GM23338 (cell line): ENCODE data around the gene DST. TPM values are rescaled to one million over a fixed set of nuclear protein-coding genes. Genes with fewer than 3 reads are reported as not detected.

Experiments
- ATAC-seq: fragments of 200-7000 bp; cut with Tn5 transposase; 3 replicates; pipeline ENCODE4 v1.9.1; 2020
- DNase-seq: peaks from one replicate; pipeline ENCODE4 v3.0.0-alpha.2; 2015; ENCODE audit warnings: low spot score
- H2AFZ ChIP-seq: fragments of 200-600 bp; sonication (generic); 2 replicates; pipeline ENCODE4 v1.8.0; 2016; ENCODE audit warnings: antibody characterized with exemption, mild to moderate bottlenecking, moderate library complexity
- H3F3A ChIP-seq: fragments of 200-600 bp; sonication (generic); replicated peaks from 2 replicates; pipeline ENCODE4 v1.8.0; 2017; ENCODE audit warnings: antibody characterized with exemption, mixed run types, low read depth
- H3K27ac ChIP-seq: fragments of 200-600 bp; sonication (generic); 2 replicates; pipeline ENCODE4 v1.6.1; 2016; ENCODE audit warnings: low read depth
- H3K27me3 ChIP-seq: fragments of 200-600 bp; sonication (generic); 2 replicates; pipeline ENCODE4 v1.8.0; 2016; ENCODE audit warnings: mild to moderate bottlenecking, mixed run types, moderate library complexity; ENCODE audit not compliant: insufficient read depth
- H3K36me3 ChIP-seq: fragments of 200-600 bp; sonication (generic); 2 replicates; pipeline ENCODE4 v1.8.0; 2016; ENCODE audit warnings: mild to moderate bottlenecking; ENCODE audit not compliant: insufficient read depth
- H3K4me1 ChIP-seq: fragments of 200-600 bp; sonication (generic); 2 replicates; pipeline ENCODE4 v1.8.0; 2016; ENCODE audit warnings: mild to moderate bottlenecking, moderate library complexity; ENCODE audit not compliant: insufficient read depth
- H3K4me2 ChIP-seq: fragments of 200-600 bp; sonication (generic); 2 replicates; pipeline ENCODE4 v1.7.1; 2017; ENCODE audit warnings: mixed run types
- H3K4me3 ChIP-seq: fragments of 200-600 bp; sonication (generic); 2 replicates; pipeline ENCODE4 v1.6.1; 2016; ENCODE audit warnings: mixed run types
- H3K79me2 ChIP-seq: fragments of 200-600 bp; sonication (generic); replicated peaks from 2 replicates; pipeline ENCODE4 v1.8.0; 2017; ENCODE audit warnings: mild to moderate bottlenecking; ENCODE audit not compliant: insufficient read depth
- H3K9me2 ChIP-seq: fragments of 200-600 bp; sonication (generic); 2 replicates; pipeline ENCODE4 v1.8.0; 2017; ENCODE audit not compliant: insufficient read depth
- H4K20me1 ChIP-seq: fragments of 200-600 bp; sonication (generic); replicated peaks from 2 replicates; pipeline ENCODE4 v1.8.0; 2017; ENCODE audit warnings: mild to moderate bottlenecking; ENCODE audit not compliant: insufficient read depth
- H3K27ac Mint-ChIP-seq: 2 replicates; pipeline ENCODE4 v1.8.0; 2020; ENCODE audit warnings: inconsistent platforms, mild to moderate bottlenecking, moderate library complexity, mixed read lengths
- H3K27me3 Mint-ChIP-seq: 3 replicates; pipeline ENCODE4 v1.8.0; 2022; ENCODE audit warnings: low read depth, mild to moderate bottlenecking, moderate library complexity, mixed read lengths, inconsistent platforms; ENCODE audit not compliant: insufficient read depth, poor library complexity
- H3K36me3 Mint-ChIP-seq: 3 replicates; pipeline ENCODE4 v1.8.0; 2021; ENCODE audit warnings: low read depth, mild to moderate bottlenecking, inconsistent platforms, moderate library complexity, mixed read lengths
- H3K4me1 Mint-ChIP-seq: 3 replicates; pipeline ENCODE4 v1.8.0; 2020; ENCODE audit warnings: mild to moderate bottlenecking, inconsistent platforms, mixed read lengths
- H3K4me3 Mint-ChIP-seq: 3 replicates; pipeline ENCODE4 v1.8.0; 2021; ENCODE audit warnings: moderate library complexity, mild to moderate bottlenecking, inconsistent platforms, mixed read lengths
- H3K9me3 Mint-ChIP-seq: 3 replicates; pipeline ENCODE4 v1.8.0; 2020; ENCODE audit warnings: moderate library complexity, mild to moderate bottlenecking, inconsistent platforms, mixed read lengths
- CREB1 ChIP-seq: fragments of 250-450 bp; sonication (Bioruptor Pico); IDR thresholded peaks from 2 replicates; pipeline ENCODE4 v1.5.0; 2020; ENCODE audit warnings: low read depth, mild to moderate bottlenecking, moderate library complexity
- EZH2 ChIP-seq: fragments of 200-600 bp; sonication (generic); IDR thresholded peaks from one replicate; pipeline ENCODE4 v1.8.0; 2017; ENCODE audit warnings: antibody characterized with exemption, mild to moderate bottlenecking, low read depth; ENCODE audit not compliant: unreplicated experiment
- EZH2phosphoT487 ChIP-seq: fragments of 200-600 bp; sonication (generic); IDR thresholded peaks from one replicate; pipeline ENCODE4 v1.8.1; 2018; ENCODE audit warnings: antibody characterized with exemption; ENCODE audit not compliant: unreplicated experiment
- NANOG ChIP-seq: IDR thresholded peaks from 2 replicates; pipeline ENCODE4 v1.6.1; 2016; ENCODE audit warnings: antibody characterized with exemption, borderline replicate concordance
- POLR2AphosphoS5 ChIP-seq: IDR thresholded peaks from 2 replicates; pipeline ENCODE4 v1.6.1; 2016; ENCODE audit warnings: antibody characterized with exemption, low read depth
- REST ChIP-seq: IDR thresholded peaks from one replicate; pipeline ENCODE4 v1.6.1; 2018; ENCODE audit warnings: antibody characterized with exemption; ENCODE audit not compliant: unreplicated experiment
- STAT1 ChIP-seq: IDR thresholded peaks from one replicate; pipeline ENCODE4 v1.6.1; 2016; ENCODE audit warnings: antibody characterized with exemption; ENCODE audit not compliant: unreplicated experiment
- ZNF114 ChIP-seq: fragments of 250-450 bp; sonication (Bioruptor Pico); IDR thresholded peaks from 2 replicates; pipeline ENCODE4 v1.5.0; 2020; ENCODE audit warnings: mild to moderate bottlenecking, moderate library complexity
- ZNF331 ChIP-seq: fragments of 250-450 bp; sonication (Bioruptor Pico); IDR thresholded peaks from 2 replicates; pipeline ENCODE4 v1.5.0; 2020; ENCODE audit warnings: low read depth, mild to moderate bottlenecking, moderate library complexity
- ZNF462 ChIP-seq: fragments of 250-450 bp; sonication (Bioruptor Pico); IDR thresholded peaks from 2 replicates; pipeline ENCODE4 v1.5.0; 2020; ENCODE audit warnings: mild to moderate bottlenecking, moderate library complexity
- polyA plus RNA-seq: library from polyadenylated mRNA; unstranded; fragments of >200 nt; fragmentation: Nextera tagmentation; extraction: Ambion mirVana; gene quantifications from 2 replicates; pipeline ENCODE4 v1.2.1, GENCODE V29; 2016
- total RNA-seq: library from RNA; depleted of rRNA; stranded (reverse); fragments of >200 nt; shearing (Covaris generic); gene quantifications from 2 replicates; pipeline ENCODE4 v1.2.3, GENCODE V29; 2014
- TF ChIP-seq, protein P1 (sequence below): IDR thresholded peaks from 2 replicates; pipeline ENCODE4 v1.6.1; 2016; ENCODE audit warnings: antibody characterized with exemption

The DST gene
- total and polyA plus RNA-seq, 2 experiments from 2014 or later = 88.7 to 188 TPM

DNA sequence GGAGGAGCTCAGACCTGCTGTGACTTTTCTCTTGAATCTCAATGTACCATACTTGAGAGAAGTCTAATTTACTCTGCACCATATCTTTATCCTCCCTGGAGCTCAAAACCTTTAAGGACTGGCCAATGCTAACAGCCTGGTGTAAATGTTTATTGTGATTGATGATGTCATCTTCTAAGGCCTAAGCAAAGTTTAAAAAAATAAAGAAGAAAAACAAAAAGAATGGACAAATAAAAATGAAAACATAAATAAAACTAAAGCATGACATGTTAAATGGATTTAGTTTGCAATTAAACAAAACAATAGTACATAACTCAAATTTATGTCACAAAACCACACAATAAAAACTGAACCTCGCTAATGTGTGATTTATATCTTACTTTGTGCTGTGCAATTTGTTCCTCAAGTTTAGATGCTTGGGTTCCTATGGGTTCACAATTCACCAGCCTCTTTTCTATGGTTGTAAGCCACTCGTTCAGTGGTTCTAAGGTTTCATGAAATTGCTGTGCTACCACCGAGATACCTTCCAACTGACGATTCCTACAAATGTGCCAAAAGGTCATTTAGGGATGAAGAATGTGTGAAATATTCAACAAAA lies 113.0 kb downstream of the DST start:
- Mint-ChIP-seq H3K4me1 (peaks cover 27% of the 10 kb centered on the region), H3K36me3 (peaks cover 37% of the 10 kb centered on the region), H3K9me3 (no peaks in the 10 kb centered on the region), H3K27me3 (no peaks in the 10 kb centered on the region), H3K4me3 (no peak overlapping the region), H3K27ac (no peak overlapping the region)
- Histone ChIP-seq H3F3A (no peaks in the 10 kb centered on the region), H3K9me2 (no peaks in the 10 kb centered on the region), H3K4me2 (no peak overlapping the region), H2AFZ (no peak overlapping the region), H3K4me3 (no peak overlapping the region), H3K27ac (no peak overlapping the region), H4K20me1 (no peaks in the 10 kb centered on the region), H3K4me1 (peaks cover 23% of the 10 kb centered on the region), H3K27me3 (no peaks in the 10 kb centered on the region), H3K36me3 (no peaks in the 10 kb centered on the region), H3K79me2 (no peaks in the 10 kb centered on the region)
- ATAC-seq (no peak), DNase-seq (no peak)
- TF ChIP-seq POLR2AphosphoS5 = no peak
- TF ChIP-seq EZH2phosphoT487 = no peak
- no peak for TF ChIP-seq REST
- no peak for TF ChIP-seq CREB1 (CRISPR knock-in tag)
- TF ChIP-seq STAT1 = no peak
- TF ChIP-seq EZH2 = no peak

- Histone ChIP-seq H3K36me3 (no peaks in the 10 kb centered on the region), H3F3A (no peaks in the 10 kb centered on the region), H3K27ac (no peak overlapping the region), H3K4me1 (peaks cover 32% of the 10 kb centered on the region), H3K9me2 (no peaks in the 10 kb centered on the region), H4K20me1 (no peaks in the 10 kb centered on the region), H3K79me2 (no peaks in the 10 kb centered on the region), H3K27me3 (no peaks in the 10 kb centered on the region), H3K4me3 (no peak overlapping the region), H2AFZ (no peak overlapping the region), H3K4me2 (no peak overlapping the region)
- Mint-ChIP-seq H3K9me3 (no peaks in the 10 kb centered on the region), H3K36me3 (peaks cover 35% of the 10 kb centered on the region), H3K4me3 (no peak overlapping the region), H3K27ac (peak overlapping the region; percentile 8; the same call in 1 of the 2 replicates), H3K27me3 (no peaks in the 10 kb centered on the region), H3K4me1 (peaks cover 36% of the 10 kb centered on the region)
- no peak for DNase-seq
- no peak for ATAC-seq
- TF ChIP-seq POLR2AphosphoS5 (no peak), ZNF462 (CRISPR knock-in tag) (no peak), EZH2 (no peak), ZNF331 (CRISPR knock-in tag) (no peak), EZH2phosphoT487 (no peak), NANOG (no peak), ZNF114 (CRISPR knock-in tag) (no peak), CREB1 (CRISPR knock-in tag) (no peak), STAT1 (no peak)
- TF ChIP-seq, protein P1, sequence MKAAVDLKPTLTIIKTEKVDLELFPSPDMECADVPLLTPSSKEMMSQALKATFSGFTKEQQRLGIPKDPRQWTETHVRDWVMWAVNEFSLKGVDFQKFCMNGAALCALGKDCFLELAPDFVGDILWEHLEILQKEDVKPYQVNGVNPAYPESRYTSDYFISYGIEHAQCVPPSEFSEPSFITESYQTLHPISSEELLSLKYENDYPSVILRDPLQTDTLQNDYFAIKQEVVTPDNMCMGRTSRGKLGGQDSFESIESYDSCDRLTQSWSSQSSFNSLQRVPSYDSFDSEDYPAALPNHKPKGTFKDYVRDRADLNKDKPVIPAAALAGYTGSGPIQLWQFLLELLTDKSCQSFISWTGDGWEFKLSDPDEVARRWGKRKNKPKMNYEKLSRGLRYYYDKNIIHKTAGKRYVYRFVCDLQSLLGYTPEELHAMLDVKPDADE = no peak
These were observed 114.3 kb downstream of the DST start for GRCh38 chr6:56528412-56528841.
